HUES64 (cell line): ENCODE data around the gene IRS2.

Source experiments
- H3K27ac ChIP-seq: 2 replicates; pipeline ENCODE4 v1.7.0; 2013; ENCODE audit warnings: low read depth, low read length, inconsistent platforms
- H3K27me3 ChIP-seq: 2 replicates; pipeline ENCODE4 v1.6.1; 2013; ENCODE audit warnings: mild to moderate bottlenecking, low read length; ENCODE audit not compliant: insufficient read depth
- H3K36me3 ChIP-seq: 2 replicates; pipeline ENCODE4 v1.6.1; 2013; ENCODE audit warnings: mild to moderate bottlenecking, low read length; ENCODE audit not compliant: insufficient read depth
- H3K4me1 ChIP-seq: 2 replicates; pipeline ENCODE4 v1.6.1; 2013; ENCODE audit warnings: mild to moderate bottlenecking, low read length, moderate library complexity; ENCODE audit not compliant: insufficient read depth
- H3K4me3 ChIP-seq: 2 replicates; pipeline ENCODE4 v1.5.1; 2013; ENCODE audit warnings: mild to moderate bottlenecking, low read length, moderate library complexity
- H3K9ac ChIP-seq: 2 replicates; pipeline ENCODE4 v1.6.1; 2013; ENCODE audit warnings: mild to moderate bottlenecking, low read depth, low read length
- H3K9me3 ChIP-seq: 2 replicates; pipeline ENCODE4 v1.6.1; 2013; ENCODE audit warnings: low read depth, low read length; ENCODE audit not compliant: insufficient read depth
- WGBS: fragments of 150-250, 120-280 bp; methylation state at CpG from one replicate; pipeline ENCODE4 v1.1.7; 2013; ENCODE audit warnings: missing lambda C conversion rate; 5-methylcytosine and 5-hydroxymethylcytosine counted together

The IRS2 gene

GRCh38 chr13:109755551-109755950 is 30.8 kb downstream of the IRS2 start:
- whole genome bisulfite sequencing: 94% methylated on average over 13 of the region's 13 CpGs
- H3K9me3 ChIP-seq: no peaks in the 10 kb centered on the region
- no peaks in the 10 kb centered on the region for H3K27me3 ChIP-seq
- H3K4me3 ChIP-seq: no peak overlapping the region
- H3K9ac ChIP-seq: no peak overlapping the region
- H3K27ac ChIP-seq: no peak overlapping the region
- peaks cover 9% of the 10 kb centered on the region; the same call in 1 of the 2 replicates for H3K4me1 ChIP-seq
- H3K36me3 ChIP-seq: peaks cover 37% of the 10 kb centered on the region

- peaks cover 14% of the 10 kb centered on the region; the same call in 1 of the 2 replicates for H3K4me1 ChIP-seq
- H3K9me3 ChIP-seq: no peaks in the 10 kb centered on the region
- 92% methylated on average over 4 of the region's 4 CpGs for WGBS
- H3K4me3 ChIP-seq: no peak overlapping the region
- no peak overlapping the region for H3K27ac ChIP-seq
- no peaks in the 10 kb centered on the region for H3K27me3 ChIP-seq
- H3K36me3 ChIP-seq: peaks cover 35% of the 10 kb centered on the region
- no peak overlapping the region for H3K9ac ChIP-seq
Observed at GRCh38 chr13:109751477-109751876, 34.9 kb downstream of the IRS2 start.

- no peaks in the 10 kb centered on the region for H3K27me3 ChIP-seq
- no peak overlapping the region for H3K4me3 ChIP-seq
- 87% methylated on average over 4 of the region's 4 CpGs for WGBS
- H3K9me3 ChIP-seq: no peaks in the 10 kb centered on the region
- no peak overlapping the region for H3K27ac ChIP-seq
- H3K9ac ChIP-seq: no peak overlapping the region
- H3K4me1 ChIP-seq: peaks cover 14% of the 10 kb centered on the region; the same call in 1 of the 2 replicates
- H3K36me3 ChIP-seq: peaks cover 23% of the 10 kb centered on the region
Observed at GRCh38 chr13:109750221-109750775, 36.1 kb downstream of the IRS2 start.

GRCh38 chr13:109749365-109749764 is 37.0 kb downstream of the IRS2 start:
- no peak overlapping the region for H3K9ac ChIP-seq
- 98% methylated on average over 5 of the region's 5 CpGs for WGBS
- H3K36me3 ChIP-seq: peaks cover 14% of the 10 kb centered on the region; the same call in 1 of the 2 replicates
- no peak overlapping the region for H3K27ac ChIP-seq
- H3K4me3 ChIP-seq: no peak overlapping the region
- no peaks in the 10 kb centered on the region for H3K27me3 ChIP-seq
- H3K4me1 ChIP-seq: peaks cover 14% of the 10 kb centered on the region; the same call in 1 of the 2 replicates
- no peaks in the 10 kb centered on the region for H3K9me3 ChIP-seq

- 74% methylated on average over 2 of the region's 2 CpGs for WGBS
- Histone ChIP-seq H3K27ac (no peak overlapping the region), H3K9me3 (no peaks in the 10 kb centered on the region), H3K36me3 (peaks cover 7% of the 10 kb centered on the region; the same call in 1 of the 2 replicates), H3K4me3 (no peak overlapping the region), H3K9ac (no peak overlapping the region), H3K4me1 (peaks cover 20% of the 10 kb centered on the region), H3K27me3 (no peaks in the 10 kb centered on the region)
Observed at GRCh38 chr13:109748677-109749076, 37.7 kb downstream of the IRS2 start.

- H3K9me3 ChIP-seq: no peaks in the 10 kb centered on the region
- H3K36me3 ChIP-seq: no peaks in the 10 kb centered on the region
- H3K9ac ChIP-seq: no peak overlapping the region
- no peaks in the 10 kb centered on the region for H3K27me3 ChIP-seq
- no peak overlapping the region for H3K4me3 ChIP-seq
- WGBS: 83% methylated on average over 3 of the region's 3 CpGs
- H3K27ac ChIP-seq: no peak overlapping the region
- H3K4me1 ChIP-seq: peaks cover 23% of the 10 kb centered on the region
Observed at GRCh38 chr13:109747524-109747923, 38.9 kb downstream of the IRS2 start.

- H3K4me1 ChIP-seq: peaks cover 22% of the 10 kb centered on the region
- H3K9me3 ChIP-seq: no peaks in the 10 kb centered on the region
- H3K9ac ChIP-seq: no peak overlapping the region
- 97% methylated on average over 10 of the region's 10 CpGs for WGBS
- no peak overlapping the region for H3K4me3 ChIP-seq
- no peaks in the 10 kb centered on the region for H3K27me3 ChIP-seq
- H3K36me3 ChIP-seq: no peaks in the 10 kb centered on the region
- H3K27ac ChIP-seq: no peak overlapping the region
Observed at GRCh38 chr13:109746364-109746763, 40.0 kb downstream of the IRS2 start.

- no peaks in the 10 kb centered on the region for H3K36me3 ChIP-seq
- no peak overlapping the region for H3K4me3 ChIP-seq
- 92% methylated on average over 15 of the region's 15 CpGs for WGBS
- no peak overlapping the region for H3K9ac ChIP-seq
- no peak overlapping the region for H3K27ac ChIP-seq
- peaks cover 15% of the 10 kb centered on the region for H3K4me1 ChIP-seq
- no peaks in the 10 kb centered on the region for H3K9me3 ChIP-seq
- no peaks in the 10 kb centered on the region for H3K27me3 ChIP-seq
Observed at GRCh38 chr13:109745702-109746101, 40.7 kb downstream of the IRS2 start.

GRCh38 chr13:109745060-109745459 is 41.3 kb downstream of the IRS2 start:
- WGBS: 97% methylated on average over 19 of the region's 19 CpGs
- Histone ChIP-seq H3K36me3 (no peaks in the 10 kb centered on the region), H3K9ac (no peak overlapping the region)

GRCh38 chr13:109744512-109745051 is 41.8 kb downstream of the IRS2 start:
- no peak overlapping the region for H3K4me3 ChIP-seq
- no peak overlapping the region for H3K27ac ChIP-seq
- H3K27me3 ChIP-seq: no peaks in the 10 kb centered on the region
- H3K36me3 ChIP-seq: no peaks in the 10 kb centered on the region
- no peak overlapping the region for H3K9ac ChIP-seq
- 95% methylated on average over 23 of the region's 23 CpGs for WGBS
- no peaks in the 10 kb centered on the region for H3K9me3 ChIP-seq
- peaks cover 9% of the 10 kb centered on the region; the same call in 1 of the 2 replicates for H3K4me1 ChIP-seq

More at GRCh38 chr13:109745060-109745459, 41.3 kb downstream of the IRS2 start:
- Histone ChIP-seq H3K27ac (no peak overlapping the region), H3K4me1 (peaks cover 9% of the 10 kb centered on the region), H3K9me3 (no peaks in the 10 kb centered on the region), H3K4me3 (no peak overlapping the region), H3K27me3 (no peaks in the 10 kb centered on the region)

GRCh38 chr13:109743706-109744453 is 42.5 kb downstream of the IRS2 start:
- WGBS: 65% methylated on average over 12 of the region's 12 CpGs
- no peaks in the 10 kb centered on the region for H3K36me3 ChIP-seq
- H3K9ac ChIP-seq: no peak overlapping the region
- peaks cover 9% of the 10 kb centered on the region; the same call in 1 of the 2 replicates for H3K4me1 ChIP-seq
- H3K4me3 ChIP-seq: no peak overlapping the region
- no peaks in the 10 kb centered on the region for H3K27me3 ChIP-seq
- no peaks in the 10 kb centered on the region for H3K9me3 ChIP-seq
- no peak overlapping the region for H3K27ac ChIP-seq
